ENCODE data around the gene PEDS1. TPM values are rescaled to one million over a fixed set of nuclear protein-coding genes. Genes with fewer than 3 reads are reported as not detected.

The PEDS1 gene
- total and polyA plus RNA-seq, 10 of the 15 experiments (the other 5 are each of a cell fraction or from before 2014, with no cell fraction given): 1.7 to 25.6 (median 16.8) TPM

DNA sequence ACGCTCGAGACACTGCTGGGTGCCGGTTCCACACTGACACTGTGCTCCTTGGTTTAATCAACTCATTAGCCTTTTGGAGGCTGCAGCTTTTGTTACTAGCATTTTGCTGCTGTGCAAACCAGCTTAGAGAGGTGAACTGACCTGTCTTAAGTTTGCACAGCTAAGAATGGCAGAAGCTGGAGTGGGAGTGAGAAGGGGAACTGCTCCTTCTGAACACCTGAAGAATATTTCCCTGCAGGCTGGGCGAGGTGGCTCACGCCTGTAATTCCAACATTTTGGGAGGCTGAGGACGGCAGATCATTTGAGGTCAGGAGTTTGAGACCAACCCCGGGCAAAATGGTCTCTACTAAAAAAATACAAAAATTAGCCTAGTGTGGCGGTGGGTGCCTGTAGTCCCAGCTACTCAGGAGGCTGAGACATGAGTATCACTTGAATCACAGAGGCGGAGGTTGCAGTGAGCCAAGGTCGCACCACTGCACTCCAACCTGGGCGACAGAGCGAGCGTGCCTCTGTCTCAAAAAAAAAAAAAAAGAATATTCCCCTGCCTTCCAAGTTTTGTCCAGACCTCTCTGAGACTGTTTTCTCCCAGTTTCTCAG is 42.1 kb upstream of the PEDS1 start:
- Histone ChIP-seq H3K9ac (ENCODE audit: control insufficient read depth, insufficient read depth, low read length) (no peak overlapping the region), H3K9me3 (replicated peaks; ENCODE audit: control insufficient read depth, insufficient read depth, low read length) (no peaks in the 10 kb centered on the region; the same call in 2 of the 3 replicates), H3K36me3 (ENCODE audit: control insufficient read depth in 2 of 2, insufficient read depth in 2 of 2, low read length in 1 of 2) (no peaks in the 10 kb centered on the region), H3K79me2 (ENCODE audit: control insufficient read depth, insufficient read depth, low read length) (peaks cover 12% of the 10 kb centered on the region), H3K4me3 (no peak overlapping the region), H3K27ac (ENCODE audit: control insufficient read depth, insufficient read depth) (no peak overlapping the region), H4K20me1 (ENCODE audit: control insufficient read depth, insufficient read depth) (no peaks in the 10 kb centered on the region), H3K4me1 (ENCODE audit: control insufficient read depth, insufficient read depth, low read length) (peaks cover 7% of the 10 kb centered on the region), H3K4me2 (ENCODE audit: control insufficient read depth, insufficient read depth) (no peak overlapping the region), H2AFZ (ENCODE audit: control insufficient read depth, low read depth, low read length) (no peak overlapping the region), H3K27me3 (replicated peaks in 1 of 2; ENCODE audit: control insufficient read depth in 2 of 2, insufficient read depth in 2 of 2, low read length in 1 of 2) (no peaks in the 10 kb centered on the region)
- ChIA-PET CTCF (interaction anchor here (0.8 kb wide), 1 partner anchor 217 kb away, joined by 3 read pairs; no protein-coding TSS in a partner anchor), SMC1A (ENCODE audit: uncharacterized antibody, unreplicated experiment) (no interaction called here), RAD21 (ENCODE audit: unreplicated experiment) (no interaction called here), POLR2A (interaction anchor here (0.6 kb wide), 1 partner anchor 92 kb away, joined by 3 read pairs; no protein-coding TSS in a partner anchor)
- 87% methylated on average over 13 of the region's 13 CpGs for WGBS (ENCODE audit: insufficient coverage, insufficient replicate concordance, low lambda C conversion rate, missing lambda C conversion rate)
- DNase-seq (ENCODE audit: low read depth, low spot score) (no peak), ATAC-seq (no peak), FAIRE-seq (no peak)
- intact Hi-C loops (cut with micrococcal nuclease; ENCODE audit: unreplicated experiment) (no loop called here), in situ Hi-C loops (cut with MboI) (no loop called here)
- BruUV-seq (replicated peaks): no TSS peak
- TF ChIP-seq STAT3 (IDR thresholded peaks at IDR 0.05; ENCODE audit: low read depth, low read length) (no peak), FOXM1 (IDR thresholded peaks at IDR 0.05; ENCODE audit: low read depth, low read length) (no peak), PAX5 (IDR thresholded peaks at IDR 0.05; ENCODE audit: borderline replicate concordance, low read depth, low read length) (no peak)

DNA sequence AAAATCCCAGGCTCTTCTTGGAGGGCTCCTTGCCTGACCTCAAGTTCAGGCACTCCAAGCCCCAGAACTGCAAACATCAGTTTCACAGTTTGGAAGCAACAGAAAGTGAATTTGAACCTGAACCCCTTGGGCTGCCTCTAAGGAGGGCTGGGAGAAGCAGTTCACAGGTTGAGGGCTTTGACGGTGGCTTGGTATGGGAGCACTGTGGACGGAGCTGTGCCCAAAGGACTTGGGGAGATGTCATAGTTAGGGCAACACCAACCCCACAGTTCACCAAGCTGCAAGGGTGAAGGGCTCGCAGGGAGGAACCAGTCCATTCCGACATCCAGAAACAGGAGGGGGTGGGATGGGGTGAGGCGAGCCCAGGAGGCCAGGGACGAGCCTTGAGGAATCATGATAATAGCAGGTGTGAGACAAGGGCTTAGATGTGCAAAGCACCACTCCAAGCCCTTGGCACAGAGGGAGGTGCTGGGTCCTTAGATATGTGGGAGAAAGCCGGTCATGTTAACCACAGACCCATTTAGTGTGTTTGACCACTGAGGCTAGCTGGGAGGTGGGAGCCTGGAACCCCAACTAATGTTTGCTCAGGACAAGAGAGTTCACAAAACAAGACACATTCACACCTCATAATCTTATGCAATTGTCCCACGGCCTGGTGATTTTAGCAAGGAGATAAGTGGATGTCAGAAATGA is 41.5 kb upstream of the PEDS1 start:
- Histone ChIP-seq H3K36me3 (ENCODE audit: control insufficient read depth in 2 of 2, insufficient read depth in 2 of 2, low read length in 1 of 2) (no peaks in the 10 kb centered on the region), H3K4me2 (ENCODE audit: control insufficient read depth, insufficient read depth) (no peak overlapping the region), H2AFZ (ENCODE audit: control insufficient read depth, low read depth, low read length) (no peak overlapping the region), H4K20me1 (ENCODE audit: control insufficient read depth, insufficient read depth) (no peaks in the 10 kb centered on the region), H3K9ac (ENCODE audit: control insufficient read depth, insufficient read depth, low read length) (no peak overlapping the region), H3K4me1 (ENCODE audit: control insufficient read depth, insufficient read depth, low read length) (peaks cover 7% of the 10 kb centered on the region), H3K9me3 (replicated peaks; ENCODE audit: control insufficient read depth, insufficient read depth, low read length) (no peaks in the 10 kb centered on the region; the same call in 2 of the 3 replicates), H3K27ac (ENCODE audit: control insufficient read depth, insufficient read depth) (no peak overlapping the region), H3K79me2 (ENCODE audit: control insufficient read depth, insufficient read depth, low read length) (peaks cover 12% of the 10 kb centered on the region), H3K27me3 (replicated peaks in 1 of 2; ENCODE audit: control insufficient read depth in 2 of 2, insufficient read depth in 2 of 2, low read length in 1 of 2) (no peaks in the 10 kb centered on the region), H3K4me3 (no peak overlapping the region)
- ChIA-PET POLR2A (interaction anchor here (0.6 kb wide), 1 partner anchor 91 kb away, joined by 3 read pairs; no protein-coding TSS in a partner anchor), RAD21 (ENCODE audit: unreplicated experiment) (no interaction called here), CTCF (interaction anchor here (0.8 kb wide), 1 partner anchor 217 kb away, joined by 3 read pairs; no protein-coding TSS in a partner anchor), SMC1A (ENCODE audit: uncharacterized antibody, unreplicated experiment) (no interaction called here)
- no peak for TF ChIP-seq MYB (IDR thresholded peaks at IDR 0.05; ENCODE audit: borderline replicate concordance, low read depth, low read length)
- TF ChIP-seq, protein P1, sequence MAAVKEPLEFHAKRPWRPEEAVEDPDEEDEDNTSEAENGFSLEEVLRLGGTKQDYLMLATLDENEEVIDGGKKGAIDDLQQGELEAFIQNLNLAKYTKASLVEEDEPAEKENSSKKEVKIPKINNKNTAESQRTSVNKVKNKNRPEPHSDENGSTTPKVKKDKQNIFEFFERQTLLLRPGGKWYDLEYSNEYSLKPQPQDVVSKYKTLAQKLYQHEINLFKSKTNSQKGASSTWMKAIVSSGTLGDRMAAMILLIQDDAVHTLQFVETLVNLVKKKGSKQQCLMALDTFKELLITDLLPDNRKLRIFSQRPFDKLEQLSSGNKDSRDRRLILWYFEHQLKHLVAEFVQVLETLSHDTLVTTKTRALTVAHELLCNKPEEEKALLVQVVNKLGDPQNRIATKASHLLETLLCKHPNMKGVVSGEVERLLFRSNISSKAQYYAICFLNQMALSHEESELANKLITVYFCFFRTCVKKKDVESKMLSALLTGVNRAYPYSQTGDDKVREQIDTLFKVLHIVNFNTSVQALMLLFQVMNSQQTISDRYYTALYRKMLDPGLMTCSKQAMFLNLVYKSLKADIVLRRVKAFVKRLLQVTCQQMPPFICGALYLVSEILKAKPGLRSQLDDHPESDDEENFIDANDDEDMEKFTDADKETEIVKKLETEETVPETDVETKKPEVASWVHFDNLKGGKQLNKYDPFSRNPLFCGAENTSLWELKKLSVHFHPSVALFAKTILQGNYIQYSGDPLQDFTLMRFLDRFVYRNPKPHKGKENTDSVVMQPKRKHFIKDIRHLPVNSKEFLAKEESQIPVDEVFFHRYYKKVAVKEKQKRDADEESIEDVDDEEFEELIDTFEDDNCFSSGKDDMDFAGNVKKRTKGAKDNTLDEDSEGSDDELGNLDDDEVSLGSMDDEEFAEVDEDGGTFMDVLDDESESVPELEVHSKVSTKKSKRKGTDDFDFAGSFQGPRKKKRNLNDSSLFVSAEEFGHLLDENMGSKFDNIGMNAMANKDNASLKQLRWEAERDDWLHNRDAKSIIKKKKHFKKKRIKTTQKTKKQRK (IDR thresholded peaks at IDR 0.05; ENCODE audit: low read depth, low read length): no peak
- no peak for TF ChIP-seq EZH2 (IDR thresholded peaks at IDR 0.05; ENCODE audit: borderline replicate concordance, control insufficient read depth, low read depth, low read length)
- TF ChIP-seq RFX5 (IDR thresholded peaks at IDR 0.05; ENCODE audit: low read depth, low read length): no peak
- TF ChIP-seq KAT2A (conservative IDR thresholded peaks at IDR 0.05; ENCODE audit: control insufficient read depth, low read depth, low read length): no peak
- no peak for TF ChIP-seq GABPA (IDR thresholded peaks at IDR 0.05; ENCODE audit: low read depth)
- no peak for TF ChIP-seq YBX1 (IDR thresholded peaks at IDR 0.05)
- TF ChIP-seq, protein P2, sequence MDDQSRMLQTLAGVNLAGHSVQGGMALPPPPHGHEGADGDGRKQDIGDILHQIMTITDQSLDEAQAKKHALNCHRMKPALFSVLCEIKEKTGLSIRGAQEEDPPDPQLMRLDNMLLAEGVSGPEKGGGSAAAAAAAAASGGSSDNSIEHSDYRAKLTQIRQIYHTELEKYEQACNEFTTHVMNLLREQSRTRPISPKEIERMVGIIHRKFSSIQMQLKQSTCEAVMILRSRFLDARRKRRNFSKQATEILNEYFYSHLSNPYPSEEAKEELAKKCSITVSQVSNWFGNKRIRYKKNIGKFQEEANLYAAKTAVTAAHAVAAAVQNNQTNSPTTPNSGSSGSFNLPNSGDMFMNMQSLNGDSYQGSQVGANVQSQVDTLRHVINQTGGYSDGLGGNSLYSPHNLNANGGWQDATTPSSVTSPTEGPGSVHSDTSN (IDR thresholded peaks at IDR 0.05; ENCODE audit: insufficient replicate concordance, low read depth, low read length): no peak
- intact Hi-C loops (cut with micrococcal nuclease; ENCODE audit: unreplicated experiment): no loop called here
- 91% methylated on average over 8 of the region's 8 CpGs for WGBS (ENCODE audit: insufficient coverage, insufficient replicate concordance, low lambda C conversion rate, missing lambda C conversion rate)
- DNase-seq (ENCODE audit: low read depth, low spot score) (no peak), ATAC-seq (no peak), FAIRE-seq (no peak)
- BruUV-seq (replicated peaks): no TSS peak
- in situ Hi-C loops (cut with MboI): no loop called here

Data from GM12878 (cell line).